ENCODE results near the gene SLC35F2.
"Not testable (repeated sequence)": the region's sequence is repeated elsewhere in the genome, so short reads cannot be mapped to it uniquely, and the experiment has no call there.

Gene SLC35F2

GRCh38 chr11:107840129-107840484 lies 18.5 kb downstream of the SLC35F2 start:
- no peak for DNase-seq

GRCh38 chr11:107836851-107837250 lies 21.7 kb downstream of the SLC35F2 start:
- DNase-seq = no peak

- no peak for DNase-seq
Measured at GRCh38 chr11:107834995-107835394, 23.6 kb downstream of the SLC35F2 start.

GRCh38 chr11:107833926-107834325 lies 24.7 kb downstream of the SLC35F2 start:
- DNase-seq = not testable (repeated sequence)

GRCh38 chr11:107830915-107831540 lies 27.6 kb downstream of the SLC35F2 start:
- DNase-seq = no peak

DNA sequence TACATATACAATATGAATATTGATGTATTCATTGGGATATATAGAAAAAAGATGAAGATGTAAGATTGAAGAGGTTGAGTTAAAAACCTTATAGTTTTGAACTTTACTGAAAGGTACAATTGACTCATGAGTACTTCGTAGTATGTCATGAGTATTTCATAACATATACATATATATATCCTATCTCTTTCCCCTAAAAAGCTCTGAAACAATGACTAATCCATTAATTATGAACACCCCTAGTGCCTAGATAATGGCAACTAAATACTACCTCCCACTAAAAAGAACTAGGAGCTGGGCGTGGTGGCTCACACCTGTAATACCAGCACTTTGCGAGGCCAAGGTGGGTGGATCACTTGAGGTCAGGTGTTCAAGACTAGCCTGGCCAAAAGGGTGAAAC lies 31.5 kb downstream of the SLC35F2 start:
- no peak for DNase-seq

DNA sequence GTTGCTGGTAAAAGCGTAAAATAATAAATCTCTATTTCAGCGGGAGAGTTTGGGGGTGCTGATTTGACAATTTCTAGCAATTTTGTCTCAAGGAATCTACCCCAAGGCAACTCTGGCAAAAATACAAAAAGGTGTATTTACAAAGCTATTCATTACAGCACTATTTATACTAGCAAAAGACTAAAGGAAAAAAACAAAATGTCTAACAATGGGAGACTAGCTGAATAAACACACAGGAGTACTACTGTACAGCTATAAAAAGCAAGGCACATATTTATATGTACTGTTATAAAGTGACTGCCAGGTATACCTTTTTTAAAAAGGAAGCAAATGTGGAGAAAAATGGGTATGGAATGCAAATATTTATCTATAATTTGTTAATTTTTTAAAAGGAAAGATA lies 32.7 kb downstream of the SLC35F2 start:
- DNase-seq = no peak

- DNase-seq = peak; percentile 24 to 58 (median 40)
Measured at GRCh38 chr11:107824668-107825369, 33.8 kb downstream of the SLC35F2 start.

DNA sequence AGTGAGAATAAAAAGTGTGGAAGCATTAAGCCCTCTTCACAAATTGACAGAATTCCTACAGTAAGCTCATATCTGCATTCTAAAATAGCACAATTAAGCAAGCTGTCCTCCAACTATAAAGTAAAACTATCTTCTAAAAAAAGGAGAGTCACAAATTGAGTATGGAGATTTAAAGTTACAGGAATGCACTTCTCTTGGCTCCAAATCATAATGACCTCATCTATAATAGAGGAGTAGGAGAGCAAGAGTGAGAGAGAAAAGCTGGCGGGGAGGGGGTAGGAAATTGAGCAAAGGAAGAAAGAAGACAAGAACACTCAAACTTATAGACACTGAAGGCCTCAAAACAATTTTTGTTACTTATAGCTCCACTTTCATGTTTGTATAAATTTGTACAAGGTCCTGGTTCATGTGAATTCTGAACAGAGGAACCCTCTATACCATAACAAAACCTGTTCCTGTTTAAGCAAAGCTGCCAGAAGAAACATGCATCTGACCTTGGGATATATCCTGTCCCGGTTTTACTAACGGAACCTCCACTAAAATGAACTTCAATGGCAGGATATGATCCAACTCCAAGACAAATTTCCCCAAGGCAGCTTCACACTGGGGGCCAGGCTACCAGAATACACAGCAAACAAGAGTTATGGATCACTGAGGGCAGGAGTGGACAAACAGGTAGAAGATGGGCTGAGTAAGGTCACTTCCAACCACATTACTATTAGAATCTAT lies 37.2 kb downstream of the SLC35F2 start:
- no peak for DNase-seq

- DNase-seq = no peak
Measured at GRCh38 chr11:107819361-107820014, 39.1 kb downstream of the SLC35F2 start.

DNA sequence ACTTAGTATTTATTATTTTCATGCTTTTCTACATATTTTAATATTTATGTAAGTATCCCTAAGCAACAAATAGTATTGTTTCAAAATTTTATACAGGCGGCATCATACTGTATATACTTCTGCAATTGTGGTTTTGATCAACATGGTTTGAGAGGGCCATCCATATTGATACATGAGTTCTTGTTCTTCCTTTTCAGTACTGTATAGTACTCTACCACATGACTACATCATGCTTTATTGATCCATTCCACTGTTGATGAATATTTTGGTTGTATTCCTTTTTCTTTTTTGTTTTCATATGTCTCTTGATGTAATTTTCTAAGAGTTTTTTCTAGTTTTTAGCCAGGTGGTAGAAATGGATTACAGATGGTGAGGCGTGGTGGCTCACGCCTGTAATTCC lies 40.1 kb downstream of the SLC35F2 start:
- no peak for DNase-seq

GRCh38 chr11:107816028-107816427 lies 42.6 kb downstream of the SLC35F2 start:
- DNase-seq = no peak

- no peak for DNase-seq
Measured at GRCh38 chr11:107810875-107811274, 47.7 kb downstream of the SLC35F2 start.

DNA sequence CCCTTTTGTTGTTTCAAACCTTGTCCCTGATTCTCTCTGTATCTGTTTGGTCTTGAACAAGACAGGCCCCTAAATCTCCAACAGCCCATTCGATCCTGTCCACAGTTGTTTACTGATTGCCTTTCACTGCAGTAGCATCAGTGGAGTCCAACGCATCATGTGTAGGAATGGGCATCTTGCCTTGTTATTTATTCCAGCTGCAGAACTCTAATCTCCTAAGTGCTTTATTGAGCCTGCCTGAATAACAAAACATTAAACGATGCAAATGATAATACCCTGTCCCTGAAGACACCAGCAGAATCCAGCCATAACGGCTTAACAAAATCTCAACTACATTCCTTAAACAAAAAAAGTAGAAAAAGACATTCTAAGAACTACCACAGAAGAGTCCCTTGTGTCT lies 50.1 kb downstream of the SLC35F2 start:
- DNase-seq = no peak

DNA sequence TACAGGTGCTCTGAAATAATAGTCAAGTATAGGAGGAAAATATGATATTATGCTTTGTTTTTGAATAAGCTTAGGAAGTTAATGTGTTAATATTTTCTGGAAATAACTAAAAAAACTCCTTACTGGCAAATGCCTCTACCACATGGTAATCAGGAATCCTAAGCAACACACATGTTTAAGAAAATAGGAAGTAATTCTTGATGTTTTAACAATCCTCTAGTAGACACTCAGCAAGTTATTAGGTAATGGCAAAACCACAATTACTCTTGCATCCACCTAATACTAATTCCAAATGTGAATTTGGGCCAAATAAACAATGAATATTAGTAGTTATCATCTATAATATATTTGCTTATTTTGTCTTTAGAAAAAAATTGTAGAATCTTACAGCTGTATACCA lies 53.6 kb downstream of the SLC35F2 start:
- DNase-seq = peak in 2 of 3 donors; percentile 49 to 53

DNA sequence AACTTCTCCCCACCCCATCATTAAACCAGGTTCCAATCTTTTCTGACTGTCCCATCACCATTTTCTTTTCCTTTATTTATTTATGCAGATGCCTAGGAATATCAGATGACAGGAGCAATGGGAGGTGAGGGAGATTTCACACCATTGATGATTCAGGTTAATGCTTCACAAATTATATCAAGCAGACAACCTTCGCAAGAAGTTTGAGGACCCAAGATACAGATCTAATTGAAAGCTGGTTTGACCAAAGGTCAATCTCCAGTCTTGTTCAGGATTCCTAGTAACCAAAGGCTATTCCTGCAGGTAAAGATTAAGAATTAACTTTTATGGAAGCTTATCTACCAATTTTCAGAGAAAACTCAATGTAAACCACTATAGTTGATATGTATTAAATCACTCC lies 54.4 kb downstream of the SLC35F2 start:
- no peak for DNase-seq

DNA sequence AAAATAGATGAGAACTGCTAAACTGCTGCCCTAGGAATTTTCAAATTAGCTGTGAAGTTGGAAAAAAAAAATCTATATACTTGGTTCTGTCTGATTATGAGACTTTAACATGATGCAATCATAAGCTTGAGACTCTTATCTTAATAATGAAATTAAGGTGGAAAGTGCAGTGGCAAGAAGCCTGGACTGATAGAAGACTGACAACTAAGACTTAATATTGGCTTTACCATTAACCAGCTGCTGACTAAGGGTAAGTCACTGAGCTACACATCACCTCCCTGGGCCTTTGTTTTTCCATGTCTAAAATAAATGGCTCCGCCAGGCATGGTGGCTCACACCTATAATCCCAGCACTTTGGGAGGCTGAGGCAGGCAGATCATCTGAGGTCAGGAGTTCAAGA lies 56.9 kb downstream of the SLC35F2 start:
- DNase-seq = no peak

DNA sequence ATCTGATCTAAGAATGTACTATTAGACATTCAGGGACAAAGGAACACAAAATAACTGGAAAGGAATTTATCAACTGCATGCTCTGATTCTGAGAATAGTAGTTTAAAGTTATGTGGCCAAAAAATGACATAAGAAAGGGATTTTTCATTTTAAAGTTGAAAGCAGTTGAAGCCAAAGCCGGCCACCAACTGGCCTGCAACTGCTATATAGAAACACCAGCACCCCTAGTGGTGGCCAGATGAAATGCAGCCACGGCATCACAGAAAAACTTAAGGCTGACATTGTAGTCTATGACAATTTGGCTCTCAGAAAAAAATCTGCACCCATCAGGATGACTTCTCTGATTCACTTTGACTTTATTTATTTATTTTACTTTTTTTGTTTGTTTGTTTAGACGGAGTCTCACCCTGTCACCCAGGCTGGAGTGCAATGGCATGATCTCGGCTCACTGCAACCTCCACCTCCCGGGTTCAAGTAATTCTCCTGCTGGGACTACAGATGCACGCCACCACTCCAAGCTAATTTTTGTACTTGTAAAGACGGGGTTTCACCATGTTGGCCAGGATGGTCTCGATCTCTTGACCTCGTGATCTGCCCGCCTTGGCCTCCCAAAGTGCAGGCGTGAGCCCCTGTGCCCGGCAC lies 59.2 kb downstream of the SLC35F2 start:
- peak; percentile 77 to 84 (median 83) for DNase-seq

DNA sequence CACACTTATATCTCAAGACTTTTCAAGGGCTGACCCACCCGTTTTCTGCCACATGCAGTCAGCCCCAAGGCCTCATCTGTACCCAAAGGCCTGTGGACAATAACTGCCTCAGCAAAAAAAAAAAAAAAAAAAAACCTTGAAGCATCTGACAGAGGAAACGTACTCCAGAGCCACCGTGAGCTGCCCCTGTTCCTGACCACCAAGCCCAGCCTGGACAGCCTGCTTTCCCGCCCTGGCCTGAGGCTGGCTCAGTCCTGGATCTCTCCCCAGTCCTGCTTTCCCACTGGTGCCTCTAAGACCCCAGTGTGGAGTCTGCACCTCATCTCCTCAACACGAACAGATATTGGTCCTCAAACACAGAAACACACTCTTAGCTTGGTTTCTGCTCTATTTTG lies 66.5 kb downstream of the SLC35F2 start:
- no peak for DNase-seq

DNA sequence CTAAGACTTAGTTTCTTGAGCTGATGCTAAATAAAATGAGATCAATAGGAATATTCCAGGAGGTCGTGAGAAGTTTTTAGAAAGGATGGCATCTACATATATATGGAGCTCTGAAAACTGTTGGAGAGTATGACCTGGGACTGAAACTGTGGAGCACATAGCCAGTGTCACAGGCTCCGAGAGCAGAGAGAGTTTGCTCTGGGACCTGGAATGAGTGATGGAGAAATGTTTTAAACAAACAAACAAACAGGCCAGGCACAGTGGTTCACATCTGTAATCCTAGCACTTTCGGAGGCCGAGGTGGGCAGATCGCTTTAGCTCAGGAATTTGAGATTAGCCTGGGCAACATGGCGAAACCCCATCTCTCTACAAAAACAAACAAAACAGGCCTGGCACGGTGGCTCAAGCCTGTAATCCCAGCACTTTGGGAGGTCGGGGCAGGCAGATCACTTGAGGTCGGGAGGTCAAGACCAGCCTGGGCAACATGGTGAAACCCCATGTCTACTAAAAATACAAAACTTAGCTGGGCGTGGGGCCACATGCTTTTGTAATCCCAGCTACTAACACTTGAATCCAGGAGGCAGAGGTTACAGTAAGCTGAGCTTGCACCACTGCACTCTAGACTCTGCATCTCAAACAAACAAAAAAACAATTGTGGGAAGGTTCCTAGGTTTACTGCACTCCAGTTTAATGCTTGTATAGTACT lies 67.1 kb downstream of the SLC35F2 start:
- no peak for DNase-seq

DNA sequence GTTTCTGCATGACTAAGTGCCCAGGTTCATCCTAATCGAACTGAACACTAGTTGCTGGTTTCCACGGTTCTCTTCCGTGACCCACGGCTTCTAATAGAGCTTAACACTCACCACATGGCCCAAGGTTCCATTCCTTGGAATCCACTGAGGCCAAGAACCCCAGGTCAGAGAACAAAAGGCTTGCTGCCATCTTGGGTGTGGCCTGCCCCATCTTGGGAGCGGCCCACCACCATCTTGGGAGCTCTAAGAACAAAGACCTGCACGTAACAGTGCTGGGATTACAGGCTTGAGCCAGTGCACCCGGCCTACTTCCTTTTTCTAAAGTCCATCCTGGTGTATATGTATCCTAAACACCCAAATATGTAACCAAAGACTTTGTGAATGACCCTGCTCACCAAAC lies 68.8 kb downstream of the SLC35F2 start:
- no peak for DNase-seq

DNA sequence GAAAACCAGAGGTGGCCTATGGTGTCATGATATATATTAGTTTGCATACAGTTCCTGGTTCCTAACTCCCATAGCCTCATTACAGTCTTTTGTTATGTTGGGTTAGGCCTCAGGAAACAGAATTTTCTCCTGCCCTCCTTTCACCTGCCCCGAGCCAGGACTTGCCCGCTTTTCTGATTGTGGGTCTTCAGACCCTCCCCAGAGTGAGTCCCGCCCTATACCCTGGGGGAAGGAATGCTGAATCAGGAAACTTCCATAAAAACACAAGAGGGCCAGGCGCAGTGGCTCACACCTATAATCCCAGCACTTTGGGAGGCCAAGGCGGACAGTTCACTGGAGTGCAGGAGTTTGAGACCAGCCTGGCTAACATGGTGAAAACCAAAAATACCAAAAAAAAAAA lies 70.9 kb downstream of the SLC35F2 start:
- DNase-seq = no peak

- peak; percentile 69 to 82 (median 80) for DNase-seq
Measured at GRCh38 chr11:107785401-107785800, 73.2 kb downstream of the SLC35F2 start.

All from suppressor macrophage treated with lipopolysaccharide for 1 hour (primary cell).